Measurements from ENCODE around the gene HMGXB4. TPM values are rescaled to one million over a fixed set of nuclear protein-coding genes. Genes with fewer than 3 reads are reported as not detected.

Gene HMGXB4
- total and polyA plus RNA-seq, 2 experiments from 2014 or later = 34.7 to 64.9 TPM

DNA sequence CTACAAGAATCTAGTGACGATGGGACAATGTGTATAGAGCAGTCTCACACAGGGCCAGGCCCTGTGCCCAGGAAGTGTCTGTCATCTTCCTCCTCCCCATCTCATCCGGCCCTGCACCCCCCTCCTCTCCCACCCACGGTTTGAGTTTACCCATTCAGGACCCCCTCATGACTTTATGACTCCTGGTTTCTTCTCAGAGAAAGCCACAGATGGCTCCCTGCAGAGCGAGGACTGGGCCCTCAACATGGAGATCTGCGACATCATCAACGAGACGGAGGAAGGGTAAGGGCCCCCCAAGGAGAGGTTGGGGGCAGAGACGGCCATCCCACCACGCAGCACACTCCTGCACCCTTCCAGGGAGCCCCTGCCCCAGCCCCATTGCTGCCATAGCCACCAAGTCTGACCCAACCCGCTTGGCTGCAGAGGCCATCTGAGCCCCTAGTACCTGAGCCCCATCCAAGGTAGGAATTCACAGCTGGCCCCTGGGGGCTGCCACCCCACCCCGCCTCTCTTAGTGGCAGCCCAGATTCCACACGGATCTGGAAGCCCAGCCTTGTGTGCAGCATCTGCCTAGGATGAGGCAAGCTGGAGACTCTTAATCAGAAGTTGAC lies 60.5 kb downstream of the HMGXB4 start:
- no peak overlapping the region for H2AFZ ChIP-seq
- H3K9me2 ChIP-seq (ENCODE audit: insufficient read depth) = no peaks in the 10 kb centered on the region
- Mint-ChIP-seq H3K9me3 (no peaks in the 10 kb centered on the region), H3K27me3 (ENCODE audit: insufficient read depth, low read depth, poor library complexity) (peaks cover 9% of the 10 kb centered on the region), H3K36me3 (ENCODE audit: low read depth) (peaks cover 4% of the 10 kb centered on the region; the same call in 1 of the 3 replicates), H3K4me3 (no peak overlapping the region), H3K27ac (no peak overlapping the region), H3K4me1 (peaks cover 10% of the 10 kb centered on the region)
- no peak for DNase-seq (ENCODE audit: low spot score)
- no peaks in the 10 kb centered on the region; the same call in none of the 2 replicates for H4K20me1 ChIP-seq (replicated peaks; ENCODE audit: insufficient read depth)
- no peaks in the 10 kb centered on the region for H3K36me3 ChIP-seq (ENCODE audit: insufficient read depth)
- H3F3A ChIP-seq (replicated peaks; ENCODE audit: low read depth) = no peaks in the 10 kb centered on the region
- H3K27me3 ChIP-seq (ENCODE audit: insufficient read depth) = no peaks in the 10 kb centered on the region
- TF ChIP-seq EZH2 (IDR thresholded peaks at IDR 0.05; ENCODE audit: low read depth, unreplicated experiment) (no peak), STAT1 (IDR thresholded peaks at IDR 0.05; ENCODE audit: unreplicated experiment) (no peak), JUNB (IDR thresholded peaks at IDR 0.05; ENCODE audit: unreplicated experiment) (no peak), ZNF114 (CRISPR knock-in tag; IDR thresholded peaks at IDR 0.05) (no peak)
- TF ChIP-seq, protein P1, sequence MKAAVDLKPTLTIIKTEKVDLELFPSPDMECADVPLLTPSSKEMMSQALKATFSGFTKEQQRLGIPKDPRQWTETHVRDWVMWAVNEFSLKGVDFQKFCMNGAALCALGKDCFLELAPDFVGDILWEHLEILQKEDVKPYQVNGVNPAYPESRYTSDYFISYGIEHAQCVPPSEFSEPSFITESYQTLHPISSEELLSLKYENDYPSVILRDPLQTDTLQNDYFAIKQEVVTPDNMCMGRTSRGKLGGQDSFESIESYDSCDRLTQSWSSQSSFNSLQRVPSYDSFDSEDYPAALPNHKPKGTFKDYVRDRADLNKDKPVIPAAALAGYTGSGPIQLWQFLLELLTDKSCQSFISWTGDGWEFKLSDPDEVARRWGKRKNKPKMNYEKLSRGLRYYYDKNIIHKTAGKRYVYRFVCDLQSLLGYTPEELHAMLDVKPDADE (IDR thresholded peaks at IDR 0.05) = no peak
- H3K4me3 ChIP-seq = no peak overlapping the region
- H3K27ac ChIP-seq (ENCODE audit: low read depth) = no peak overlapping the region
- no peaks in the 10 kb centered on the region for H3K79me2 ChIP-seq (replicated peaks; ENCODE audit: insufficient read depth)
- H3K4me1 ChIP-seq (ENCODE audit: insufficient read depth) = peaks cover 4% of the 10 kb centered on the region; the same call in 1 of the 2 replicates
- no peak for ATAC-seq
- H3K4me2 ChIP-seq = no peak overlapping the region

DNA sequence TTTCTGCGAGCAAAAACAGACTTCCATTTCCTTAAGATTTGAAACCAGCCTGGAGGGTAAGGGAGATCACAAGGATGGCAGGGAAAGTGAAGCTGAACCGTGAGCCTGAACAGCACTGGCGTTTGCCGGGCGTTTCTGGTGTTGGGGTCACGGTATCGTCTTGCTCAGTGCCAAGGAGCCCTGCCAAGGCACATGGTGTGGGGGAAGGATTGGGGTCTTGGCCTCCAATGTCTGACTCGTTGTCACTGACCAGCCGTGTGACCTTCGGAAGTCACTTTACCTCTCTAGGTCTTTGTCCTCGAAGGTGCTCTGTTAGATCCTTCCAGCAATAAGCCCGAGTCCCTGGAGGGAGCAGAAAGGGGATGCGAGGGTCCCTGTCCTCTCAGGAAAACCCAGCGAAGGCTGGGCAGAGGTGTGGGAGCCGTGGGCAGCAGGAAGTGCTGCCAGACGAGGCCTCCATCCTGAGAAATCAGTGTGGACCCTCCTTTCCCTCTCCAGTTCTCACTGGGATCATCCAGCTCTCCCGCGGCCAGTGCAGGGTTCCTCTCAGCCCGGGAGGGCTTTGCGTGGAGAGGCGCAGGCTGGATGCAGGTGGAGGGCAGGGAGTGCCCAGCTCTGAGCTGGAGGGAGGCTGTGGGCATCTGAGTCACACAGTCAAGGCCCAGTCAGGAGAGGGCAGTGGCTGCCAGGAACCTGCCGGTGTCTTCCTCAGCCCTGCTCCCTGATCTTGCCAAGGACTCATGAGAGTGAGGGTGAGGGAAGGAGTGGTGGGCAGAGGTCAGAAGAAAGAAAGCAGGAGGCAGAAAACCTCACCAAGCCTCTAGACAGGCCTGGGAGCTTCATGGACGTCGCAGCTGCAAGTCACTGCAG lies 61.3 kb downstream of the HMGXB4 start:
- H3K4me1 ChIP-seq (ENCODE audit: insufficient read depth) = peaks cover 4% of the 10 kb centered on the region; the same call in 1 of the 2 replicates
- H3K4me2 ChIP-seq = no peak overlapping the region
- Mint-ChIP-seq H3K4me1 (peaks cover 10% of the 10 kb centered on the region), H3K9me3 (no peaks in the 10 kb centered on the region), H3K36me3 (ENCODE audit: low read depth) (peaks cover 4% of the 10 kb centered on the region; the same call in 1 of the 3 replicates), H3K4me3 (no peak overlapping the region), H3K27me3 (ENCODE audit: insufficient read depth, low read depth, poor library complexity) (peaks cover 9% of the 10 kb centered on the region), H3K27ac (no peak overlapping the region)
- no peak overlapping the region for H3K27ac ChIP-seq (ENCODE audit: low read depth)
- no peaks in the 10 kb centered on the region for H3K27me3 ChIP-seq (ENCODE audit: insufficient read depth)
- no peaks in the 10 kb centered on the region for H3K36me3 ChIP-seq (ENCODE audit: insufficient read depth)
- H4K20me1 ChIP-seq (replicated peaks; ENCODE audit: insufficient read depth) = no peaks in the 10 kb centered on the region; the same call in none of the 2 replicates
- ATAC-seq (no peak), DNase-seq (ENCODE audit: low spot score) (no peak)
- no peaks in the 10 kb centered on the region for H3F3A ChIP-seq (replicated peaks; ENCODE audit: low read depth)
- no peak for TF ChIP-seq JUNB (IDR thresholded peaks at IDR 0.05; ENCODE audit: unreplicated experiment)
- no peak for TF ChIP-seq POLR2AphosphoS5 (IDR thresholded peaks at IDR 0.05; ENCODE audit: low read depth)
- no peak for TF ChIP-seq ZNF331 (CRISPR knock-in tag; IDR thresholded peaks at IDR 0.05; ENCODE audit: low read depth)
- TF ChIP-seq, protein P2, sequence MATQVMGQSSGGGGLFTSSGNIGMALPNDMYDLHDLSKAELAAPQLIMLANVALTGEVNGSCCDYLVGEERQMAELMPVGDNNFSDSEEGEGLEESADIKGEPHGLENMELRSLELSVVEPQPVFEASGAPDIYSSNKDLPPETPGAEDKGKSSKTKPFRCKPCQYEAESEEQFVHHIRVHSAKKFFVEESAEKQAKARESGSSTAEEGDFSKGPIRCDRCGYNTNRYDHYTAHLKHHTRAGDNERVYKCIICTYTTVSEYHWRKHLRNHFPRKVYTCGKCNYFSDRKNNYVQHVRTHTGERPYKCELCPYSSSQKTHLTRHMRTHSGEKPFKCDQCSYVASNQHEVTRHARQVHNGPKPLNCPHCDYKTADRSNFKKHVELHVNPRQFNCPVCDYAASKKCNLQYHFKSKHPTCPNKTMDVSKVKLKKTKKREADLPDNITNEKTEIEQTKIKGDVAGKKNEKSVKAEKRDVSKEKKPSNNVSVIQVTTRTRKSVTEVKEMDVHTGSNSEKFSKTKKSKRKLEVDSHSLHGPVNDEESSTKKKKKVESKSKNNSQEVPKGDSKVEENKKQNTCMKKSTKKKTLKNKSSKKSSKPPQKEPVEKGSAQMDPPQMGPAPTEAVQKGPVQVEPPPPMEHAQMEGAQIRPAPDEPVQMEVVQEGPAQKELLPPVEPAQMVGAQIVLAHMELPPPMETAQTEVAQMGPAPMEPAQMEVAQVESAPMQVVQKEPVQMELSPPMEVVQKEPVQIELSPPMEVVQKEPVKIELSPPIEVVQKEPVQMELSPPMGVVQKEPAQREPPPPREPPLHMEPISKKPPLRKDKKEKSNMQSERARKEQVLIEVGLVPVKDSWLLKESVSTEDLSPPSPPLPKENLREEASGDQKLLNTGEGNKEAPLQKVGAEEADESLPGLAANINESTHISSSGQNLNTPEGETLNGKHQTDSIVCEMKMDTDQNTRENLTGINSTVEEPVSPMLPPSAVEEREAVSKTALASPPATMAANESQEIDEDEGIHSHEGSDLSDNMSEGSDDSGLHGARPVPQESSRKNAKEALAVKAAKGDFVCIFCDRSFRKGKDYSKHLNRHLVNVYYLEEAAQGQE (IDR thresholded peaks at IDR 0.05; ENCODE audit: unreplicated experiment) = no peak
- TF ChIP-seq EZH2phosphoT487 (IDR thresholded peaks at IDR 0.05; ENCODE audit: unreplicated experiment) = no peak
- TF ChIP-seq ZNF114 (CRISPR knock-in tag; IDR thresholded peaks at IDR 0.05) = no peak
- TF ChIP-seq, protein P3, sequence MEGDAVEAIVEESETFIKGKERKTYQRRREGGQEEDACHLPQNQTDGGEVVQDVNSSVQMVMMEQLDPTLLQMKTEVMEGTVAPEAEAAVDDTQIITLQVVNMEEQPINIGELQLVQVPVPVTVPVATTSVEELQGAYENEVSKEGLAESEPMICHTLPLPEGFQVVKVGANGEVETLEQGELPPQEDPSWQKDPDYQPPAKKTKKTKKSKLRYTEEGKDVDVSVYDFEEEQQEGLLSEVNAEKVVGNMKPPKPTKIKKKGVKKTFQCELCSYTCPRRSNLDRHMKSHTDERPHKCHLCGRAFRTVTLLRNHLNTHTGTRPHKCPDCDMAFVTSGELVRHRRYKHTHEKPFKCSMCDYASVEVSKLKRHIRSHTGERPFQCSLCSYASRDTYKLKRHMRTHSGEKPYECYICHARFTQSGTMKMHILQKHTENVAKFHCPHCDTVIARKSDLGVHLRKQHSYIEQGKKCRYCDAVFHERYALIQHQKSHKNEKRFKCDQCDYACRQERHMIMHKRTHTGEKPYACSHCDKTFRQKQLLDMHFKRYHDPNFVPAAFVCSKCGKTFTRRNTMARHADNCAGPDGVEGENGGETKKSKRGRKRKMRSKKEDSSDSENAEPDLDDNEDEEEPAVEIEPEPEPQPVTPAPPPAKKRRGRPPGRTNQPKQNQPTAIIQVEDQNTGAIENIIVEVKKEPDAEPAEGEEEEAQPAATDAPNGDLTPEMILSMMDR (conservative IDR thresholded peaks at IDR 0.05; ENCODE audit: low read depth in 2 of 2) = no peak
- H3K79me2 ChIP-seq (replicated peaks; ENCODE audit: insufficient read depth) = no peaks in the 10 kb centered on the region
- H3K4me3 ChIP-seq = no peak overlapping the region
- H2AFZ ChIP-seq = no peak overlapping the region
- no peaks in the 10 kb centered on the region for H3K9me2 ChIP-seq (ENCODE audit: insufficient read depth)
